ENCODE results near the gene GPR62. TPM values are rescaled to one million over a fixed set of nuclear protein-coding genes. Genes with fewer than 3 reads are reported as not detected.

Gene GPR62
- total and polyA plus RNA-seq, 2 donors (not counting 3 experiments of a cell fraction or from before 2014, with no cell fraction given) = 0.04 to 0.15 TPM

DNA sequence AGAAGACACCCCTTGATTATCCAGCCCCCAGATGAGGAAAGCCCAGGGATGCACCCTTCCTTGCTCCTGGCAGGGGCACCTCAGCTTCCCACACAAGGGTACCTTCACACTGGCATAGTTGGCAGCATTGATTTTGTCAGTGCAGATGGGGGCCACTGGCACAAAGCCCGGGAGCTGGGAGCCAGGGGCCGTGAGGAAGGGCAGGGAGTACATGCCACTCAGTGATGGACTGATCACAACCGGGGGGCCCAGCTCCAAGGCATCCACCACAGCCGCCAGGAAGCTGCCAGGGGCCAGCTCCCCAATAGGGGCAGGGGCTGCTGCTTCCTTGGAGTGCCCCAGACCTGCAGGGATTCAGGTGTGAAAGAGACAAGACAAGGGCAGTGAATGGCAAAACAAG lies 14.7 kb downstream of the GPR62 start:
- dilution Hi-C loops (cut with MboI; ENCODE audit: extremely low pct_ligation_motif_present, low sequenced_read_pairs) = no loop called here
- BruUV-seq (replicated peaks) = no TSS peak
- Histone ChIP-seq H3K27ac (ENCODE audit: insufficient read depth, low read depth, low read length) (no peak overlapping the region), H3K4me1 (ENCODE audit: control insufficient read depth, extremely low read depth, insufficient read depth, low read length) (peaks cover 18% of the 10 kb centered on the region), H3K9me3 (replicated peaks; ENCODE audit: control insufficient read depth, insufficient read depth, low read length) (no peaks in the 10 kb centered on the region), H3K36me3 (ENCODE audit: control insufficient read depth in 2 of 2, extremely low read depth in 1 of 2, insufficient read depth in 2 of 2, low read length in 2 of 2) (no peaks in the 10 kb centered on the region), H4K20me1 (replicated peaks; ENCODE audit: control insufficient read depth, extremely low read depth, insufficient read depth, low read length) (no peaks in the 10 kb centered on the region), H3K9ac (replicated peaks; ENCODE audit: extremely low read depth, insufficient read depth, low read length) (no peak overlapping the region), H3K4me3 (replicated peaks in 1 of 3; ENCODE audit: insufficient read depth in 1 of 3, low read depth in 1 of 3, low read length in 3 of 3) (no peak overlapping the region), H3K27me3 (ENCODE audit: control insufficient read depth in 2 of 2, insufficient read depth in 2 of 2, low read length in 2 of 2) (no peaks in the 10 kb centered on the region), H3K4me2 (ENCODE audit: insufficient read depth, low read length) (no peak overlapping the region), H2AFZ (ENCODE audit: low read depth, low read length) (no peak overlapping the region), H3K79me2 (ENCODE audit: control insufficient read depth, insufficient read depth, low read length) (no peaks in the 10 kb centered on the region), H3K9me1 (replicated peaks; ENCODE audit: control insufficient read depth, extremely low read depth, insufficient read depth, low read length) (no peaks in the 10 kb centered on the region)
- FAIRE-seq (no peak), DNase-seq (ENCODE audit: low read depth, low spot score) (no peak)
- TF ChIP-seq, protein P1, sequence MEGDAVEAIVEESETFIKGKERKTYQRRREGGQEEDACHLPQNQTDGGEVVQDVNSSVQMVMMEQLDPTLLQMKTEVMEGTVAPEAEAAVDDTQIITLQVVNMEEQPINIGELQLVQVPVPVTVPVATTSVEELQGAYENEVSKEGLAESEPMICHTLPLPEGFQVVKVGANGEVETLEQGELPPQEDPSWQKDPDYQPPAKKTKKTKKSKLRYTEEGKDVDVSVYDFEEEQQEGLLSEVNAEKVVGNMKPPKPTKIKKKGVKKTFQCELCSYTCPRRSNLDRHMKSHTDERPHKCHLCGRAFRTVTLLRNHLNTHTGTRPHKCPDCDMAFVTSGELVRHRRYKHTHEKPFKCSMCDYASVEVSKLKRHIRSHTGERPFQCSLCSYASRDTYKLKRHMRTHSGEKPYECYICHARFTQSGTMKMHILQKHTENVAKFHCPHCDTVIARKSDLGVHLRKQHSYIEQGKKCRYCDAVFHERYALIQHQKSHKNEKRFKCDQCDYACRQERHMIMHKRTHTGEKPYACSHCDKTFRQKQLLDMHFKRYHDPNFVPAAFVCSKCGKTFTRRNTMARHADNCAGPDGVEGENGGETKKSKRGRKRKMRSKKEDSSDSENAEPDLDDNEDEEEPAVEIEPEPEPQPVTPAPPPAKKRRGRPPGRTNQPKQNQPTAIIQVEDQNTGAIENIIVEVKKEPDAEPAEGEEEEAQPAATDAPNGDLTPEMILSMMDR (IDR thresholded peaks at IDR 0.05; ENCODE audit: extremely low read depth in 1 of 2, insufficient read depth in 1 of 2, low read depth in 1 of 2, low read length in 2 of 2) = no peak
- no peak for TF ChIP-seq EZH2 (IDR thresholded peaks at IDR 0.05; ENCODE audit: borderline replicate concordance, low read depth, low read length, severe bottlenecking)
- TF ChIP-seq MYC (IDR thresholded peaks at IDR 0.05; ENCODE audit: low read depth, low read length) = no peak
- TF ChIP-seq GATA2 (IDR thresholded peaks at IDR 0.05; ENCODE audit: insufficient read depth, insufficient read length, low read depth, low read length) = no peak
- TF ChIP-seq POLR2AphosphoS5 (IDR thresholded peaks at IDR 0.05; ENCODE audit: insufficient read depth, low read depth, low read length) = no peak
- TF ChIP-seq FOS (IDR thresholded peaks at IDR 0.05; ENCODE audit: borderline replicate concordance, insufficient read depth, low read length) = no peak
- TF ChIP-seq, protein P2, sequence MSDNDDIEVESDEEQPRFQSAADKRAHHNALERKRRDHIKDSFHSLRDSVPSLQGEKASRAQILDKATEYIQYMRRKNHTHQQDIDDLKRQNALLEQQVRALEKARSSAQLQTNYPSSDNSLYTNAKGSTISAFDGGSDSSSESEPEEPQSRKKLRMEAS (IDR thresholded peaks at IDR 0.05; ENCODE audit: insufficient read depth, insufficient read length) = no peak
- TF ChIP-seq JUN (IDR thresholded peaks at IDR 0.05; ENCODE audit: borderline replicate concordance, insufficient read depth, insufficient read length, low read depth) = no peak
- no peak for TF ChIP-seq POLR2A (IDR thresholded peaks at IDR 0.05; ENCODE audit: low read depth, low read length)
- POLR2A ChIA-PET = no interaction called here
- intact Hi-C loops (cut with micrococcal nuclease) = no loop called here
- CTCF ChIA-PET = interaction anchor here (1.6 to 3.5 kb wide), 3 partner anchors 12 to 27 kb away, joined by 9 to 14 read pairs (median 13); partner anchors contain the start of genes ACY1, PARP3 and RRP9

All from endothelial cell of umbilical vein (primary cell).